Measurements from ENCODE around the gene CTU2. TPM values are rescaled to one million over a fixed set of nuclear protein-coding genes. Genes with fewer than 3 reads are reported as not detected.
A peak's percentile ranks its signal among the peaks of the same experiment; 100 is the strongest.

Gene CTU2
- total RNA-seq, 1 experiment from 2014 or later: 52.4 TPM

GRCh38 chr16:88686439-88687253 lies 19.7 kb upstream of the CTU2 start, which contains the start of gene SNAI3 (continued):
- 0 out of 2 replicates have a peak, but pooled peaks have one; percentile 29 for TF ChIP-seq ARID4B (CRISPR knock-in tag; IDR thresholded peaks at IDR 0.05; ENCODE audit: borderline replicate concordance)
- peak; percentile 62; the same call in 1 of the 2 replicates for TF ChIP-seq CREB1 (CRISPR knock-in tag; IDR thresholded peaks at IDR 0.05)

GRCh38 chr16:88687254-88687576 lies 19.1 kb upstream of the CTU2 start:
- peak overlapping the region; percentile 58; the same call in 1 of the 2 replicates for H3K4me3 Mint-ChIP-seq
- CTCF ChIA-PET: interaction anchor here (0.8 to 5.8 kb wide), 7 partner anchors 11 to 83 kb away, joined by 3 to 111 read pairs (median 9); partner anchors contain the start of gene IL17C

GRCh38 chr16:88687676-88688012 lies 18.7 kb upstream of the CTU2 start:
- H3K27ac Mint-ChIP-seq: no peak overlapping the region
- CTCF ChIA-PET: interaction anchor here (0.8 to 5.8 kb wide), 6 partner anchors 10 to 83 kb away, joined by 3 to 111 read pairs (median 7); no protein-coding TSS in a partner anchor
- DNase-seq (ENCODE audit: low spot score): no peak
- TF ChIP-seq ZNF121 (CRISPR knock-in tag; IDR thresholded peaks at IDR 0.05): peak; percentile 7; the same call in 1 of the 2 replicates
- TF ChIP-seq SOX15 (CRISPR knock-in tag; IDR thresholded peaks at IDR 0.05): no peak
- no peaks in the 10 kb centered on the region for H3K9me3 Mint-ChIP-seq
- no peak overlapping the region for H3K4me3 Mint-ChIP-seq
- H3K4me1 Mint-ChIP-seq: peaks cover 15% of the 10 kb centered on the region
- H3K27me3 Mint-ChIP-seq (ENCODE audit: low read depth): peaks cover 28% of the 10 kb centered on the region
- ATAC-seq: no peak
- no peaks in the 10 kb centered on the region for H3K36me3 Mint-ChIP-seq
- POLR2A ChIA-PET: no interaction called here

More at GRCh38 chr16:88687254-88687576, 19.1 kb upstream of the CTU2 start:
- Mint-ChIP-seq H3K36me3 (no peaks in the 10 kb centered on the region), H3K9me3 (no peaks in the 10 kb centered on the region), H3K4me1 (peaks cover 15% of the 10 kb centered on the region), H3K27me3 (ENCODE audit: low read depth) (peaks cover 28% of the 10 kb centered on the region), H3K27ac (no peak overlapping the region)
- no peak for TF ChIP-seq IRF2 (CRISPR knock-in tag; IDR thresholded peaks at IDR 0.05; ENCODE audit: borderline replicate concordance, low read depth)
- TF ChIP-seq ELF4 (CRISPR knock-in tag; IDR thresholded peaks at IDR 0.05; ENCODE audit: low read depth): no peak
- TF ChIP-seq NFE2L1 (CRISPR knock-in tag; IDR thresholded peaks at IDR 0.05): no peak
- TF ChIP-seq E2F4 (CRISPR knock-in tag; IDR thresholded peaks at IDR 0.05; ENCODE audit: borderline replicate concordance, low read depth): no peak
- TF ChIP-seq ZNF317 (CRISPR knock-in tag; IDR thresholded peaks at IDR 0.05; ENCODE audit: borderline replicate concordance, low read depth): no peak
- no peak for TF ChIP-seq HMGXB4 (CRISPR knock-in tag; IDR thresholded peaks at IDR 0.05)
- POLR2A ChIA-PET: no interaction called here
- ATAC-seq: no peak
- DNase-seq (ENCODE audit: low spot score): no peak
